GM21526 (cell line): ENCODE data around the gene NUP35.

ENCODE experiments used
- ATAC-seq: cut with Tn5 transposase; IDR thresholded peaks from one replicate; pipeline ENCODE4 v1.9.1; 2021; ENCODE audit warnings: moderate library complexity; ENCODE audit not compliant: unreplicated experiment, low FRiP score

The NUP35 gene, protein sequence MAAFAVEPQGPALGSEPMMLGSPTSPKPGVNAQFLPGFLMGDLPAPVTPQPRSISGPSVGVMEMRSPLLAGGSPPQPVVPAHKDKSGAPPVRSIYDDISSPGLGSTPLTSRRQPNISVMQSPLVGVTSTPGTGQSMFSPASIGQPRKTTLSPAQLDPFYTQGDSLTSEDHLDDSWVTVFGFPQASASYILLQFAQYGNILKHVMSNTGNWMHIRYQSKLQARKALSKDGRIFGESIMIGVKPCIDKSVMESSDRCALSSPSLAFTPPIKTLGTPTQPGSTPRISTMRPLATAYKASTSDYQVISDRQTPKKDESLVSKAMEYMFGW

DNA sequence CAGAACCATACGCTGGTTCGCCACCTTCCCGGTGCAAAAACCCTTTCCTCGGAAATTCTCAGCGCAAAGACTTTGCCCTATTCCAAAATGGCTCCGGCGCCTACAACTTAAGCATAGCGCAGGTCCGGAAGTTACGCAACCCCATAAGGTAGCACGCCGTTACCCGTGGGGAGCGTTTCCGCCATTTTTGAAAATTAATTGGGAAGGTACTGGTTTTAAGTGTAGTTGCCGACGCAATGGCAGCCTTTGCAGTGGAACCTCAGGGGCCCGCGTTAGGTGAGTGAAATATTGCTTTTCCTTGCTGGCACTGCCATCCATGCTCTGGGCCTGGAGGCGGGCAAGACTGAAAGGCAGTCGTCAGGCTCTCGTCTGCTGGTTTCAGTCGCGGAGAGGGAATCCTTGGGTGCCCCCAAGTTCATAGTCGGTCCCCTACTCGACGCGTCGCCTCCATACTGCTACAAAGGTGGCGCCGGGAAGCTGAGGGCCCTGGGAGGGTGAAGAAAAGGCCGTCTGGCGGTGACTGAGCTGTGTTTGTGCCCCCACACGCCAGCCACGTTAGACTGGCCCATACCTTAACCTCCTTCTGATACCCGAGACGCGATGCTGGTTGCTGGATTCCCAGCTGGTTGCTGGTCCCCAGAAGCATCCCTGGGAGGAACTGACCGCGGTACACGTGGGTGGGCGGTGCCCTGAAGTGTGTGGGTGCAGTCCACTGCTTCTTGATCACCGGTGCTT lies at the start of gene NUP35:
TSS of gene NUP35 (plus strand) at position 222 of the 735 bp plus-strand sequence. CDS start at position 237, 15 bp downstream.
- ATAC-seq, result peak; percentile 90

DNA sequence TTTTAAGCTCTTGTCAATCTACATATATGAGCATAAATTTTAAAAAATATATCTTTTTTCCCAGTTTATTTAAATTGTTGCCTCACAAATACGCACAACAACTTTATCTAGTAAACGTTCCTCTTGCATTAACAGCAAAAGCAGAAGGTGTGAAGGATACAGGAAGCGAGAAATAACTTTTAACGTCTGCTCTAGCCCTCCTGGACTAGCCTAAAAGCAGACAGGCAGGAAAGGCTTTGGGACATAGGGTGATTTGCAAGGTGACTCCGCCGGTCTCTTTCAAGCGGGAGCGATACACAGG lies 46.1 kb upstream of the NUP35 start:
- ATAC-seq, result no peak

DNA sequence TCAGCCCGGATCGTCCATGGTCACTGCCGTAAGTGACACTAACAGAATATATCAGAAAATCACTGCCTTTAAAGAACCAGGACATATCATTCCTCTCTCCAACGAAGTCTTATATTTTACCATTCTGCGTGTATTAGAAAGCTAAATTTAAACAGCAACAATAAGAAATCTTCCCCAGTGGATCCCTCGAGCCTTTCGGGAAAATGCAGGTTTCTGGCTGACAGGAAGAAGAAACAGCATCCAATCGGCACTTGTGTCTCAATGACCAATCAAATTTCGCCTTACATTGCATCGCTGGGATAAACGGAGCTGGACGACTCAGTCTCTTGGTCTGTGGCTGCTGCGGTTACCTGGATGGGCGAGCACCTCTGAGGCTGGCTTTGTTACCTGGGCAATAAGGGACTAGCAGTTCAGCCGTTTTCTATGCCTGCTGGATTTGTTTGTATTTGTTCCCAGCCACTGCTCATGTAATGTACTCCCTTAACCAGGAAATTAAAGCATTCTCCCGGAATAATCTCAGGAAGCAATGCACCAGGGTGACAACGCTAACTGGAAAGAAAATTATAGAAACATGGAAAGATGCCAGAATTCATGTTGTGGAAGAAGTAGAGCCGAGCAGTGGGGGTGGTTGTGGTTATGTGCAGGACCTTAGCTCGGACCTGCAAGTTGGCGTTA lies 45.6 kb upstream of the NUP35 start, which contains the start of gene DUSP19:
TSS of gene DUSP19 (plus strand) at position 284 of the 675 bp plus-strand sequence. CDS start at position 471, 187 bp downstream.
- peak; percentile 92 for ATAC-seq

DNA sequence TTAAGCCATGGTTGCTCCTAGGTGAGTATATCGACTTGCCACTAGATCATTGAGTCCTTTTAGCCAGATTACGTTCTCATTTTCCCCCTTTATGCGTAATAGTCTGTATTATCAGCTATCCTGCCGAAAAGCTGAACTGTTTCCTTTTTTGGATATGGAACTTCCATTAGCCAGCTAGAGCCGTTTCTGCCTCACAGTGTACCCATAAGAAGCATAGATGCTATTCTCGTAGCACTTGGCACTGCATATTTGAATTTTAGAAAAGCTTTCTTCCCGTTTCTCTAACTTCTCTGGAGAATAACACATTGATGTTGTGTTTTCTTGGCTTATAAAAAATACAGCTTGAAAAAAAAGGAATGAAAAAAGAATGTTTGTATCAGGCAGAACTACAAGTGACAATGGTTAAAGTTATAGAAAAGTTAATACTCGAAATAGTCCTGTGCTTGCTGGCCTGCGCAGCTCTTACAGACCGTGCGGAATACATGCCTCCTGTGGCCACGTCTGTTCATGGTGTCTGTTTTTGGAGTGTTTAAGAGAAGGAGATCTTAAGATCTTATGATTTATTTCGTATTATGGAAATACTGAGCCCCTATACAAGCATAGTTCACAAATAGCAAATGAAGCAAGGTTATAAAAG lies 45.0 kb upstream of the NUP35 start:
- peak; percentile 22 for ATAC-seq

DNA sequence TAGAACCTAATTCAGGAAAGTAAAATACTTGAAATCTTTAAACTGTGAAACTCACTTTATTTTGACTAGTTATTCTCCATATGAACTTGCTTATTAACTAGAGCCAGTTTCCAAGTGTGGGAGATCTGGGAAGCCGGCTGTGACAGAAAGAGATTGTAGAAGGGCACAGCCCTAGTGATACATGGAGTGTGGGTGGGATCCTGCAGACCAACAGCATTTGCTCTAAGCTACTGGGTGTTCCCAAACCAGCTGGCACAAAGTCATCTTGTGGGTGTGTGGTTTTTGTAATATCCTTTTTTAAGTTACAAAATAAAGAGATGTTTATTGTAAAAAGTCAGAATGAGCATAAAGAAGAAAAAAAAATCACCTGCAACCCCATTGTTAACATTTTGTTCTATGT lies 42.3 kb upstream of the NUP35 start:
- ATAC-seq, result no peak

DNA sequence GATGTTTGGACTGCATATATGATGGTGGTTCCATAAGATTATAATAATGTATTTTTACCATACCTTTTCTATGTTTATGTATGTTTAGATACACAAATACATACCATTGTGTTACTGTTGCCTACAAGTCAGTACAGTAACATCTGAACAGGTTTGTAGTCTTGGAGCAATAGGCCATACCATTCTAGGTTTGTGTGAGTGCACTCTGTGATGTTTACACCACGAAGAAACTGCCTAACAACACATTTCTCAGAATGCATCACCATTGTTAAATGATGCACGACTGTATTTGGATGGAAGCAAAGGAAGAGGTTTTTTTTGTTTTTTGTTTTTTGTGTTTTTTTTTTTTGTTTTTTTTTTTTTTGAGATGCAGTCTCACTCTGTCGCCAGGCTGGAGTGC lies 36.2 kb upstream of the NUP35 start:
- ATAC-seq, result no peak

DNA sequence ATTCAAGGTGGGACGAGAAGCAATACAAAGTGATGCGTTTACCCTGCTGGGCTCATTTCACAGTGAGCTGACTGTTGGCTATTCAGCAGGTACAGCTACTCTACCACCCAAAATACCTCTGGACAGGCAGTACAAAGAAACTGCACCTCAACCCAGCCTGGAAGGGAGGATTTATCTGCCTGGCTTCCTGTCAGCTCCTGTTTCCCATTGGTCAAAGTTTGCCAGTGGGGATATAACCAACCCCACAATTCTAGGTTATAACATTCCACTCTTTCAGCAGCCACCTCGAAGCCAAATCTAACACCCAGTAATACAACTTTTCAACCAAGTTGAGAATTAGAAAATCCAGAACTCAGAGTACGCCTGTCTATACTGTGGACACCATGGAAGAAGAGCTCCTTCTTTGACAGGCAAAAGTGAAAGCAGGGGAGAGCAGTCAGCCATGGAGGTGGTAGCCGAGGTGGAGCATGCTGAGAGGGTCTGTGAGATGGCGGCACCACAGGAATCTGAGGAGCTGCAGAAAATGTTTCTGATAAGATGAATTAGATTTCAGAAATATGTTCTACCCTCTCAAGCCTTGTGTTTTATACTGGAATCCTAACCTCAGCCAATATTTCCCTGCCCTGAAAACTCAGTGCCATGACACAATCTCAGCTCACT lies 34.9 kb upstream of the NUP35 start:
- peak; percentile 47 for ATAC-seq

DNA sequence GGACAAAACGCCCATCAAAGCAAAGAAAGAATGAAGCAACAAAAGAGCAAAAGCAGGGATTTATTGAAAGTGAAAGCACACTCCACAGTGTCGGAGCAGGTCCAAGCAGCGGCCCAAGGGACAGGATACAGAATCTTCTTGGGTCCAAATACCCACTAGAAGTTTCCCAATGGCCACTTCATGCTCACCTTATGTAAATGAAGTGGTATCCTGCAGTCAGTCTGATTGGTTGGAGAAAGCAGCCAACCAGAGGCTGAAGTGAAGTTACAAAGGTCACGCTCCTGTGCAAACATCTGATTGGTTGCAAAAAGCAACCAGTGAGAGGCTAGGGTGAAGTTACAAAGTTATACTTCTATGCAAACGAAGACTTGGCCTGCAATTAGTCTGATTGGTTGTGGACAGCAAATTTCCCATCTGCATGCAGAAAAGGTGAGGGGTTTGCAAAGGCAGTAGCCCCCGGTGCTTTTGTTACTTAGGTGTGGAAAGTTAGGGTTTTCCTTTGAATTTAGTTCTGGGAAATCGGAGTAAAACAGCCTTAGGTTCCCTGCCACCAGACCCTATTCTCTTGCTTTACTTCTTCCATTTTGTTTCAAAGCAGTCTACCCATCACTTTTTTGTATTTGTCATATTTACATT lies 32.8 kb upstream of the NUP35 start:
- no peak for ATAC-seq

DNA sequence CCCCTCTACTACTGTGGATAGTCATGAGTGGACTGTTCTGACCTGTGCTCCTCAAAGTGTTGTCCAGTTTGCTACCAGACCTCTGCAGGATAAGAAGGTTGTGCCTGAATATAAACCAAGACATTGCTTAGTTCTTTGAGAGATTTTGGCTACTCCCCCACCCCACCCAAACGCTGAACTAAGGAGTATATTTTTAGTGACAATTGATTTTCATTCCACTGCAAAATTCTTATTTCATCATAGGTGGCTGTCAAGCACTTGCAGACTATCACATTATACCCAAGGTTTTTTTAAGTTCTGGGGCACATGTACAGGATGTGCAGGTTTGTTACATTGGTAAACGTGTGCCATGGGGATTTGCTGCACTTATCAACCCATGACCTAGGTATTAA lies 32.3 kb upstream of the NUP35 start:
- no peak for ATAC-seq

DNA sequence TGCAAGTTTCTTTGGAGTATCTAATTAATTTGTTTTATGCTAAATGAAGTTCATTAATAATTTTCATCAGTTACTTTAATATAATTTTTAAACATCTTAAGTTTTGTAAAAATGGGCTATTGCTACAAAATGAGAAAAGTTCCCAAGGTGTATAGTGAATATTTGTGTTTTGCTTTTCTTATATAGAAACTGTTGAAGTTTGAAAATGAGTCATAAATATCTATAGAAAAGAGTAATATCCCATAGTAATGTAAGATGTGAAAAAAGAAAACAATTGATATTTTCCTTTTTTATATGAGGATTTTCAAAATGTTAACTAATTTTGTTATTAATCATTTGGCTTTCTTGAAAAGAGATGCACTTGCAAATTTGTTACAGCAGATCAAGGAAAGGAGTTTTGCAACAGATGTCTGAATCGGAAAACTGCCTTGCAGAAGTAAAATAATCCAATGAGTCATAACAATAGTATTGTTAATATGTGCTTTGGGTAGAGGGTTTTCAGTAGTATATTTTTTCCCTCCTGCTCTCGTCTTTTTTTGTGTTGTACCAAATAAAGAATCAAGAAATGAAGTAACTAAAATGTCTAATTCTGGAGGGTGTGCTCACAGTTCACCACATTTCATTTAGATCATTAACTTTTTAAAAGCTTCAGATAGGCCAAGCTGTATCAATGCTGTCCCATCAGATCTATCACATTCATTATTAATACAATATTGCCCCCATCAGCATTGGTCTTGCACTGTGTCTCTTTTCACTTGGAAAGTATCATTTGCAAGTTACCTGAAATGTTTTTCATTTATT lies 30.2 kb upstream of the NUP35 start:
- ATAC-seq, result peak; percentile 80

DNA sequence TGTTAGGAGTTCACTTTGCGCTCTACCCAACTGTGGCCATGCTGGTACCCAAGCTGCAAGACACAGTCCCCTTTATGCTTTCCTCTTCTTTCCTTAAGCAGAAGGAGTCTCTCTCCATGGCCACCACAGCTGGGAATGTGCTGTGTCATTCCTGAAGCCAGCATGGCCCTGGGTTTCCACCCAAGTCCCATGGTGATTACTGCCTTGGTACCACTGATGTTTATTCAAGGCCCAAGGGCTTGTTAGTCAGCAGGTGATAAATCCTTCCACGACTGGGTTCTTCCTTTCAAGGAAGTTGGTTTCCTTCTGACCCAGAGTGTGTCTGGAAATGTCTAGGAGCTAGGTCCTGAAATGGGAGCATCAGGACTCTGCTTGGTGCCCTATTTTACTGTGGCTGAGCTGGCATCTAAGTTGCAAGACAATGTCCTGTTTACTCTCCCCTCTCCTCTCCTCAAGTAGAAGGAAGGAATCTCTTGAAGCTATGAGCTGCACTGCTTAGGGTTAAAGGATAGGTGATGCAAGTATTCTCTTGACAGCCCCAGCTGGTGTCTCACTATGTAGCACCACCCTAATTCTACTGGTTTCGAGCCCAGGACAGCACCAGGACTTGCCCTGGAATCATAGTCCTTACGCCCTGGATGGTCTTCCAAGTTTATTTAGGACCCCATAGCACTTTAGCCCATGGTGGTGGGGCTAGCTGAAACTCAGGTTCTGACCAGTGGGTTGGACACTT lies 18.7 kb upstream of the NUP35 start:
- ATAC-seq, result no peak

DNA sequence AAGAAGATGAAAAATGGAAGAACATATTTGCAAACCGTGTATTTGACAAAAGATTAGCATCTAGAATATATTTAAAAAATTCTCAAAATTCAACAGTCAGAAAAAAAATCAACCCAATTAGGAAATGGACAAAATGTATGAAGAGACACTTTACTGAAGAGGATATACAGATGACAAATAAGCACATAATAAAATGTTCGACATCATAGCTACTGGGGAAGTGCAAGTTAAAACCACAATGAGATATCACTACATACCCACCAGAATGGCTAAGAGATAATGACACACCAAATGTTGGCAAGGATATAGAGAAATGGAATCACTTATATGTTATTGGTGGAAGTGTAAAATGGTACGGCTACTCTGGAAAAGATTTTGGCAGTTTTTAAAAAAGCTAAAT lies 11.7 kb upstream of the NUP35 start:
- no peak for ATAC-seq

DNA sequence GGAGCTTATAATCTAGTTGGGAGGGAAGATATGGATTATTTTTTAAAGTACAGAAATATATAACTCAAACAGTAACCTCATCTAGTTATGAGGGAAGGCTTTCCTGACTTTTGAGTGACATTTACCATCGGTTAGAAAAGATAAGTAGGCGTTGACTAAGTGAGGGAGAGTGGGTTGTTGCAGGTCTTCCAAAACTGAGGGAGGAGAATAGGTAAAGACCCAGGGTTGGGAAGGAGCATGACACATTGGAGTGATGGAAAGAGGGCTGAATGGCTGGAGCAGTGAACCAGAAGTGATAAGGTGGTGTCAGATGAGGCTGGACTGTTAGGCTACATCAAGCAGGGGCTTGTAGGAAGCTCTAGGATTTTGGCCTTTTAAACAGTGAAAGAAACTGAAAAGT lies 10.6 kb upstream of the NUP35 start:
- no peak for ATAC-seq

DNA sequence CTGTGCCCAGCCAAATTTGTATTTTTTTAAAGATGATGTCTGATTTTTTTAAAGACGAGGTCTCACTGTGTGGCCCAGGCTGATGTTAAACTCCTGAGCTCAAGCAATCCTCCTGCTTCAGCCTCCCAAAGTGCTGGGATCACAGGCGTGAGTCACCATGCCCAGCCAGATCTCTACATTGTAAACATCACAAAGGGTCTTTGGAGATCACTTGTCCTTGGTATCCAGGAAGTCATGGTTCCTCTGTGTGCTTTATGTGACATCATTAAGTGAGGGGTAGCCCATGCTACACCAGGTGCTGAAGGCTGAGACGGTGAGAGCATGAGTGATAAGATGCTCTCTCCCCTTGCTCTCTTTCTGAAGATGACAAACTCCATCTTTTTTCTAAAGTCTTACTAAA lies 7.0 kb upstream of the NUP35 start:
- ATAC-seq, result no peak

DNA sequence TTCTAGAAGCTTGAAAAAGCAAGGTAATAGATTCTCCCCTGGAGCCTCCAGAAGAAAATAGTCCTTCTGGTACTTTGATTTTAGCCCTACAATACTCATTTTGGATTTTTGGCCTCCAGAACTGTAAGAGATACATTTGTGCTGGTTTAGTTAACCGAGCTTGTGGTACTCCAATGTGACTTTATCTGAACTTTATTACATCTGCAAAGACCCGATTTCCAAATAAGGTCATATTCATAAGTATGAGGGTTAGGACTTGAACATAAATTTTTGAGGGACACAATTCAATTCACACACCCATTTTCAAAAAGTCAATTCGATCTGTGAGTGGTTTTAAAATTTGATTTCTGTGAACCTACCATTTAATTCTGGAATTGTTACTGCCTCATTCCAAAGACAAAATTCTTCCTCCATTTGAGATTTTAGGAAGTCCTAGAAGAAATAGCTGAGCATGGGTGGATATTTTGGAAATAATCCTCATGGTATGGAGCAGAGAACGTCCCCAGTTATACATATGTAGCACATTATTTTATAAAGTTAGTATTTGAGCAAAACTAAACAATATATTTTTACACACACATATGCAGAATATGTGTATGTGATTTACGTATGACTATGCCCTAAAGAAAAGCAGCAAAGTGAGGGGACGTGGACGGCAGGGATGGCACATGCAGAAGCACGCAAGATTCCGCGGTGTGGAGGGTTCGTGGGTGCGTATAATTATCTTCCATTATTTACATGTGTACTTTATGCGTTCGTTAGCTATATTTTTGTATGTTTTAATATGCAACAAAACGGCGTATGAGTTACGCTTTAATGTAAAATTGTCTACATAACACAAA lies 905 bp upstream of the NUP35 start:
- no peak for ATAC-seq

DNA sequence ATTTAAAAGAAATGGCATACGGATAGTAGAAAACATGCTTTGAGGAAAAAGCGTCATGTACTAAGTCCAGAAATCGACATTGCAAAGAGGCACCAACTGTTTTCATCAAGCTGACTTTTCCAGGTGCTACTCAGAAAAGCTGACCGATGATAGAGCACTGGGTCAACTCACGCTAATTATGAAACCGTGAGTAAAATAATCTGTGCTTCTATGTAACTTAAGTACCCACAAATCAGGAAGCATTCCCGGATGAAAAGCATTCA lies 353 bp upstream of the NUP35 start:
- peak; percentile 38 for ATAC-seq

DNA sequence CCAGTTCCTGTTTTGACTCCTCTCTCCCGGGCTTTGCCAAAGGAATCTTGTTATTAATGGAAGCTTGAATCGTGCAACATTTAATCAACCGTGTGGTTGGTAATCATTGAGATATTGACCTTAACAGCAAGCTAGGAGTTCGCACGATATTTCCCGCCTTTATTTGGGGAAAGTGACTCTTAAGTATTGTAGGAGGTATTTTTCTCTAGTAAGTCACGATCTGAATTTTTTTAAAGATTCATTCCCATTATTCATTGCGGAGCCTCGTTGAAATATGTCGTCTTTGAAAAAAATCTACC lies 663 bp downstream of the NUP35 start:
- no peak for ATAC-seq

DNA sequence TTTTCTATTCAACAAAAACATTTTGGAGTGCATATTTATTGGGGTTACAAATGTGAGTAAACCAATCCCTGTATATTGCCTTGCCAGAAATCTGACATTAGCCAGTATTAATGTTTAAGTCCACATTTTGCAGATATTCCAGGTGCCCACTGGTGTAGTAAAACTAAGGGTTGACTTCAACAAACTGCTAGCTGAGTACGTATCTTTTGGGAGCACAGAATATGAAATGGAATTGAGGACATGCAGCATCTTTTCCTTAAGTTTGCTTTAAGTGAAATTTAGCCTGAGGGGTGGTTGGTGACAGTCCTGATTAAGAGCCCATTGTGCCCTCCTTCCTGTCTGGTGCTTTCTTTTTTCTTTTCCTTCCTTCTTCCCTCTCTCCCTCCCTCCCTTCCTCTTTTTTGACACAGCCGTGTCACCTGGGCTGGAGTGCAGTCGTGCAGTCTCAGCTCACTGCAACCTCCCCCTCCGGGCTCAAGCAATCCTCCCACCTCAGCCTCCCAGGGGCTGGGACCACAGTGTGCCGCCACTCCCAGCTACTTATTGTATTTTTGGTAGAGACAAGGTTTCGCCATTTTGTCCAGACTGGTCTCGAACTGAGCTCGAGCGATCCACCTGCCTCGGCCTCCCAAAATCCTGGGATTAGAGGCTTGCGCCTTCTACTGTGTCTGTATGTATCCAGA lies 1.6 kb downstream of the NUP35 start:
- no peak for ATAC-seq
